Activated effector memory CD4-positive, alpha-beta T cell treated with Interleukin-2 at 50 U/mL for 16 hours (primary cell): ENCODE data around the gene ARID4B.
"Not testable (repeated sequence)": the region's sequence is repeated elsewhere in the genome, so short reads cannot be mapped to it uniquely, and the experiment has no call there.

Experiments used
- DNase-seq: peaks from one replicate; pipeline ENCODE4 v3.0.0-alpha.2; 2020

The ARID4B gene

DNA sequence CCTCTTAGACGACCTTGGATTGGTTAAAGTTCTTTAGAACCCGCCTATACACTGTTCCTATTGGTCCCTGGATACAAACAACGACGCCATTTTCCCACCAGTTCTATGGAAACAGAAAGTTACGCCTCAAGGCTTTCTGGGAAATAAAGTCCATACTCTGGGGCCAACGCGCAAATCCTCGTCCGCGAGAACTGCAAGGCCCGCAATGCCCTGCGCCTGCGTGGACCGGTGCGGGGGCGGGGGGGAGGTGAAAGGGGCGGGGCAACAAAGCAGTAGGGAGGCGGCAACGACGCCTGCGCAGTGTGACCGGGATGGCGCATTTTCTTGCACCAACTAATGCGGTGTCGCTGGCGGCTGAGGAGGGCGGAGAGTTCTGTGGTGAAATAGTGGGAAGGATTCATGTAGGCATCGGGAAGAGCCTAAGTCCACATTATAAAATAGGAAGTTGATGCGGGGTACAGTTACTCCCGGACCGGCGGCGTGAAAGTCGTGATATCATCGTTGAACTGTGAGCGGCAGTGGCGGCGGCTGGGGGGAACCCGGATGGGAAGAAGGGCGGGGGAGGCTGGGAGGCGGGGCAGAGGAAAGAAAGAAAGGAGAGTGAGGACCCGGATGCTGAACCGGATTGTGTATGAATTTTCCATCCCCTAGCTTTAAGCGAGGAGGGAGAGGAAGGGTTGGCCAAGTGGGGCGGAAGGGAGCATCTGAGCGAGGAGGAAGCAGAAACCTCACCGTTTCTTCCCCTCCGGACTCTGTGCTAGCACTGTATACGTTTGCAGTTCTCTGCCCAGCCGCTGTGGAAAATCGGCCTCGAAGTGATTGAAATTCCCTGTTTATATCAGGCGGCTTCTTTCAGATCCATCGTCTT lies 526 bp upstream of the ARID4B start, which contains the start of gene GGPS1:
Gene GGPS1 (plus strand): TSS at position 300 of the 868 bp plus-strand sequence. CDS start 6,695 bp downstream, outside the sequence.
- peak; percentile 98 for DNase-seq

DNA sequence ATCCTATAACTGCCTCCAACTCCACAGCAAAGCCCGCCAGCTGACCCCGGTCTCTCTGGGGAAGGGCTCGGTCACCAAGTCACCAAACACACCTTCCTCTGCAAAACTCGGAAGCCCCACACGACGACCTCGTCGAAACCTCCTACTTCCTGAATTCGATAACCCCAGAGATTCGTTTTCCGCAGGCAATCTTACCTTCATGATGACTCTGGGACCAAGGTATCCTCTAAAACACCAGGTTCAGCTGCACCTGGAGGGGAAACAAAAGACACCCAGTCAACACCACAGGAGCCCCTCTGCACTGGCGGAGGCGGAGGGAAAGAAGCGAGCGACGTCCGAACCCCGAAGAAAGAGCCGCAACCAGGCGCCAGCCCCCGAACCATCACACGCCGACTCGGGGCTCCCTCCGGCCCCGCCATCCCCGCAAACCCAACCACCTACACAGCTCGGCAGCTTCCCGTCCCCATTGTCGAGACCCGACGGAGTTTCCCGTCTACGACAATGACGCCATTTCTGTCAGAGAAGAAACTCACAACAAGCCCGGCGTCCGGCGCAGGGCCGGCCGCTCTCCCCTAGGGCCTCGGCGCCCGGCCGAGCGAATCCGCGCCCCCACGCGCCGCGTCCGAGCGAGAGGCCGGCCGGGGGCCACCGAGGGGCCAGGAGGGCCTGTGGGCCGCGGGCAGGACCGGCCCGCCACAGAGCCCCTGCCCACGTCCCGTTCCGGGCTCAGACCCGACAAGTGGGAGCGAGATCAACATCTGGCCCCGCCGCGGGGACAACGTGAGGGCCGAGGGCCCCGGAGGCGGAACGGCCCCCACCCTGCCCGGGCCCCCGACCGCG lies 1.0 kb downstream of the ARID4B start:
- DNase-seq, result peak; percentile 46

GRCh38 chr1:235325854-235326253 lies 2.1 kb downstream of the ARID4B start:
- DNase-seq, result no peak

GRCh38 chr1:235325139-235325538 lies 2.8 kb downstream of the ARID4B start:
- no peak for DNase-seq

GRCh38 chr1:235324296-235324695 lies 3.7 kb downstream of the ARID4B start:
- no peak for DNase-seq

- DNase-seq, result no peak
Measured at GRCh38 chr1:235320521-235321179, 7.3 kb downstream of the ARID4B start.

DNA sequence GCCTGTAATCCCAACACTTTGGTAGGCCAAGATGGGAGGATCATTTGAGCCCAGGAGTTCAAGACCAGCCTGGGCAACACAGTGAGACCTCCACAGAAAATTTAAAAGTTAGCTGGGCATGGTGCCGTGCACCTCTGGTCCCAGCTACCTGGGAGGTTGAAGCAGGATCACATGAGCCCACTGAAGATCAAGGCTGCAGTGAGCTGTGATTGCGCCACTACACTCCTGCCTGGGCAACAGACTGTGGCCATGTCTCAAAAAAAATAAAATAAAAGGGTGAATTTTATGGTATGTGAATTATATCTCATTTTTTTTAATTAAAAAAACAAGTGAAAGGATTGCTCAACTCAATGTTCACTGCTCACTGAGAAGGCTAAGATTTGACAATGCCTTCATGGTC lies 8.7 kb downstream of the ARID4B start:
- DNase-seq, result no peak

DNA sequence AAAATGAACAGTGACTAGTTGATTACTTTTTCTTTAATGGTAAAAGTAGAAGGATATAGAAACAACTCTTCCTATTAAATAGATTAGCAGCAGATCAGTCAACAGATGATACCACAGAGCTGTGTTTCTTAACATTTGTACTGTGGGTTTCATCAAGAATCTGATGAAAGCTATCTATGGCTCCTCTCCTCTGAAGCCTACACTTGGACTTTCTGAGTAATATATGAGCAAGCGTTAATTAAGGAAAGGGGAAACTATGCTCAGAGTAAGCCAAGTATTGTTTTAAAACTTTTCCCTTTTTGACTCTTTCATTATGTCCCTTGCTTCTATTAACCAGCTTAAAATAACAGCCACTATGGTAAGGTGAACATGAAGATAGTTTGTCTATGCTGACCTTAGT lies 10.8 kb downstream of the ARID4B start:
- no peak for DNase-seq

GRCh38 chr1:235315735-235316134 lies 12.2 kb downstream of the ARID4B start:
- DNase-seq, result no peak

GRCh38 chr1:235315173-235315572 lies 12.8 kb downstream of the ARID4B start:
- DNase-seq, result no peak

GRCh38 chr1:235313931-235314678 lies 13.9 kb downstream of the ARID4B start:
- DNase-seq, result no peak

- DNase-seq, result no peak
Measured at GRCh38 chr1:235313262-235313661, 14.7 kb downstream of the ARID4B start.

GRCh38 chr1:235309206-235309605 lies 18.8 kb downstream of the ARID4B start:
- not testable (repeated sequence) for DNase-seq

DNA sequence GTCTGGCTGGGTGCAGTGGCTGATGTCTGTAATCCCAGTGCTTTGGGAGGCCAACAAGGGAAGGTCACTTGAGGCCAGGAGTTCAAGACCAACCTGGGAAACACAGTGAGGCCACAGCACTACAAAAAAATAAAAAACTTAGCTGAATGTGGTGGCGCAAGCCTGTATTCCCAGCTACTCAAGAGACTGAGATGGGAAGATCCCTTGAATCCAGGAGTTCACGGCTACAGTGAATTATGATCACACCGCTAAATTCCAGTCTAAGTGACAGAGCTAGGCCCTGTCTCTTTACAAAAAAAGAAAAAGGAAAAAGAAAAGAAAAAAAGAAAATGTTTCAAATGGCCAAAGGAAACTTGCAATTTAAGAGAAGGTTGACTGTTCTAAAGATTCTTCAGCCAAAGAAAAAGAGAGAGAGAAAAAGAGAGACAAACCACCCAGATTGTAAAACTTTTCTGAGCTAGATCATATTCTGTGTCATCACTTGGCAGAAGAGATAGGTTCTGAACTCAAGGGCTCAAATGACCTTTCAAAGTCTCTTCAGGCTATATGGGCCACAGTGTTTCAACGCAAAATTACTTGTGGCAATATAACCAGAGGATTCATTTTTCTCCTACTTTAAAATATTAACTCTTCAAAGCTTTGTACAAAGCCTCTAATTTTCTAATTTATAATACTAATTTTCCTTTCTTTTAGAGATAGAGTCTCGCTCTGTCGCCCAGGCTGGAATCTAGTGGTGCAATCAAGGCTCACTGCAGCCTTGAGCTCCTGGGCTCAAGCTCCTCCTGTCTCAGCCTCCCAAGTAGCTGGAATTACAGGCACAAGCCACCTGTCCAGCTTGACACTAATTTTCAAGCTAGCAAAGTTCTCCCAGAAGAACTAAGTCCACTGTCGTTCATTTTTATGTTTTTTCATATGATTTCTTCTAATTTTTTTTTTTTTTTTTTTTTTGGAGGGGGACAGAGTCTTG lies 20.5 kb downstream of the ARID4B start:
- DNase-seq, result no peak

GRCh38 chr1:235304549-235305451 lies 23.2 kb downstream of the ARID4B start:
- no peak for DNase-seq

DNA sequence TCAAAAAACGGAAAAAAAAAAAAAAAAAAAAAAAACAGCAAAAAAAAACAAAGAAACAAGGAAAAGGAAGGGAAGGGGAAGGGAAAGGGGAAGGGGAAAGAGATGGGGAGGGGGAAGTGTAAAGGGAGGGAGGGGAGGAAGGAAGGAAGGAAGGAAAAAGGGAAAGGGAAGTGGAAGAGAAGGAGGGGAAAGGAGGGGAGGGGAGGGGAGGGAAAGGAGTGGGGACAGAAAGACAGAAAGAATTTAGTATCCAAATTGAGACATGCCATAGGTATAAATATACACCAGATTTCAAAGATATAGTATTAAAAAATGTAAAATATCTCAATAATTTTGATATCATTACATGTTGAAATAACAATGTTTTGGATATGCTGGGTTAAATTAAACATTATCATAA lies 25.8 kb downstream of the ARID4B start:
- no peak for DNase-seq

DNA sequence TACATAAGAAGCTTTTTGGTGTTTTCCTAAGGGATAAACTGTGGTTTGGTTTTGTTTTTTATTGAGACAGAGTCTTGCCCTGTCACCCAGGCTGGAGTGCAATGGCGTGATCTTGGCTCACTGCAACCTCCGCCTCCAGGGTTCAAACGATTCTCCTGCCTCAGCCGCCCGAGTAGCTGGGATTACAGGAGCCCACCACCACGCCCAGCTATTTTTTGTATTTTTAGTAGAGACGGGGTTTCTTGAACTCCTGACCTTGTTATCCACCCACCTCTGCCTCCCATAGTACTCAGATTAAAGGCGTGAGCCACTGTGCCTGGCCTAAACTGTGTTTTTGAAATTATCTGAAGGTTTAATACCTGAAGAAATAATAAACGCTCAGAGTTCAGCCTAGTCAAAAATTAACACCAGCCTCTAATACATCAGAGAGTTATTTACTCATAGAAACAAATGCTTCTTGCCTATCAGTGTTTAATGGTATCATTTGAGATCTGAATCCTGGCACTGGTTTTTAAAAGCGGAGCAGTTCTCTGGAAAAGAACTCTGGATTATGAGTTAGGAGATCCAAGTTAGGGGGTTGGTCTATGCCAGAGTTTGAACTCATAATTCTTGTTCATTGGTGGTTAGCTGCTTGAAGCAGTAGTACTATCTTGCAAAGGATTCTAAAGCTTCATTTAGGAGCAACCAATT lies 28.7 kb downstream of the ARID4B start:
- no peak for DNase-seq

GRCh38 chr1:235298758-235299157 lies 29.2 kb downstream of the ARID4B start:
- DNase-seq, result no peak

DNA sequence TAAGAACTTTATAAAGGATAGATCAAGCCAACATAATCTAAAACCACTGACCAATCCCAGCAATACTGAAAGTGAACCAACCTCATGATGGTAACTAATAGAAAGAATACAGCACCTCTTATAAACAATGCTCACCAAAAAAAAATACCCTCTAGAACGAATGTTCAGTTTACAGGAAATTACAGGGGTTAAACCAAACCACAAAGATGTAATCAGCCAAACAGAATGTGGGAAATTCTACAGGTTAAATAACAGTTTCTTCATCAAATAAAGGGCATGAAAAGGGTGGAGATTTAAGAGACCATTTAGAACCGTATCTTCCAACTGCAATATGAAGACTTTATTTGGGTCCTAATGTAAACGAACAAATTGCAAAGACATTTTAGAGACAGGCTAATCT lies 30.4 kb downstream of the ARID4B start:
- no peak for DNase-seq

DNA sequence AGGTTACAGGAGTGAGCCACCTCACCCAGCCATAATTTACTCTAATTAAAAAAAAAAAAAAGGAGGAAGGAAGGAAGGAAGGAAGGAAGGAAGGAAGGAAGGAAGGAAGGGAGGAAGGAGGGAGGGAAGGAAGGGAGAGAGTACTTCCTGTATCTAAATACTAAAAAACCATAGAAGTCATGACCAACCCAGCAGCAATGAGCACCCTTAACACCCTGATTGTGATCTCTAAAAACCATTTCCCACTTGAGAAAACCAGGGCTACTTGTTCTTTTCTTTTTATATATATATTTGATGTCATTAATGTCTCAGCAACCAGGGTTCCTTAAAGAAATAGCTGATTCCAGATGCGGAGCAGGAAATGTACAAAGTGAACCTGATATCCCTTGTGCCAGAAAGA lies 31.2 kb downstream of the ARID4B start:
- no peak for DNase-seq
